K562 (cell line): ENCODE data around the gene TMC5. TPM values are rescaled to one million over a fixed set of nuclear protein-coding genes. Genes with fewer than 3 reads are reported as not detected.

Experiments used
- ATF2 ChIP-seq: sonication (generic); formaldehyde crosslinking; IDR thresholded peaks from 2 replicates; pipeline ENCODE4 v1.8.1; 2022; ENCODE audit warnings: missing genetic modification reagents
- ELF4 ChIP-seq: fragments of 450-650 bp; formaldehyde crosslinking; IDR thresholded peaks from 2 replicates; pipeline ENCODE4 v1.4.0; 2022; ENCODE audit warnings: missing genetic modification characterization
- EP400 ChIP-seq: fragments of 450-650 bp; IDR thresholded peaks from 2 replicates; pipeline ENCODE4 v1.6.1; 2017; ENCODE audit warnings: antibody characterized with exemption, mild to moderate bottlenecking, moderate library complexity
- HLTF ChIP-seq: fragments of 450-650 bp; IDR thresholded peaks from 2 replicates; pipeline ENCODE4 v1.6.1; 2016
- HNRNPUL1 ChIP-seq: fragments of 200-400 bp; formaldehyde crosslinking; IDR thresholded peaks from 2 replicates; pipeline ENCODE4 v1.6.1; 2017; ENCODE audit warnings: low read length
- MAFK ChIP-seq: IDR thresholded peaks from 2 replicates; pipeline ENCODE4 v1.6.1; 2011; ENCODE audit warnings: low read length, improper control_type of control experiment
- MITF ChIP-seq: IDR thresholded peaks from 2 replicates; pipeline ENCODE4 v1.6.1; 2014; ENCODE audit warnings: antibody characterized with exemption
- PBX2 ChIP-seq, 2 experiments: IDR thresholded peaks in 1 of 2; conservative IDR thresholded peaks in 1 of 2; 2 replicates each; pipeline ENCODE4 v1.6.1; 2016; ENCODE audit warnings: low read depth in 2 of 2, mild to moderate bottlenecking in 1 of 2, missing compliant biosample characterization in 1 of 2, missing genetic modification characterization in 1 of 2, moderate library complexity in 1 of 2
- PRDM10 ChIP-seq: fragments of 450-650 bp; IDR thresholded peaks from 2 replicates; pipeline ENCODE4 v1.6.1; 2018; ENCODE audit not compliant: partially characterized antibody
- TRIM24 ChIP-seq, 2 experiments: fragments of 450-650 bp; IDR thresholded peaks; 2 replicates each; pipeline ENCODE4 v1.6.1; 2016
- U2AF1 ChIP-seq: fragments of 200-400 bp; formaldehyde crosslinking; optimal IDR thresholded peaks from 2 replicates; pipeline ENCODE3; 2017; ENCODE audit warnings: mild to moderate bottlenecking, low read depth, low read length, moderate library complexity
- YBX1 ChIP-seq: fragments of 450-650 bp; IDR thresholded peaks from 2 replicates; pipeline ENCODE4 v1.7.1; 2016; ENCODE audit warnings: mild to moderate bottlenecking
- ZBTB34 ChIP-seq: fragments of 250-450 bp; sonication (Bioruptor Pico); IDR thresholded peaks from 2 replicates; pipeline ENCODE4 v1.8.0; 2021; ENCODE audit warnings: mild to moderate bottlenecking, moderate library complexity
- ZFP91 ChIP-seq: sonication (generic); formaldehyde crosslinking; IDR thresholded peaks from 2 replicates; pipeline ENCODE4 v1.8.0; 2022; ENCODE audit warnings: mild to moderate bottlenecking, missing genetic modification reagents
- ZNF282 ChIP-seq: sonication (generic); formaldehyde crosslinking; IDR thresholded peaks from 2 replicates; pipeline ENCODE4 v1.8.1; 2023; ENCODE audit warnings: missing genetic modification reagents
- ZNF408 ChIP-seq: fragments of 250-450 bp; sonication (Bioruptor Pico); IDR thresholded peaks from 2 replicates; pipeline ENCODE4 v1.4.0; 2020; ENCODE audit warnings: low read depth, mild to moderate bottlenecking, moderate library complexity
- polyA plus RNA-seq, 8 experiments: library from polyadenylated mRNA; depleted of rRNA in 4 of 8; stranded (reverse) in 5 of 8; unstranded in 3 of 8; fragments of >200 nt; fragmentation: Nextera tagmentation in 2 of 8; fragmentation: Illumina TruSeq in 1 of 8; extraction: Ambion mirVana in 2 of 8; extraction: Trizol in 1 of 8; gene quantifications; 2 replicates each; pipeline versions ENCODE4 v1.2.1 to v1.2.3, GENCODE V29; 2011 to 2014; ENCODE audit warnings: inconsistent platforms in 1 of 8, missing spikeins in 1 of 8
- total RNA-seq, 7 experiments: library from RNA; depleted of rRNA in 6 of 7; stranded (reverse); fragments of >200 nt in 6 of 7; fragmentation: Illumina TruSeq in 2 of 7; extraction: Trizol in 2 of 7; gene quantifications; 2 replicates each; pipeline versions ENCODE4 v1.2.1 to v1.2.3, GENCODE V29; 2011 to 2021; ENCODE audit warnings: low replicate concordance in 1 of 7

Gene TMC5
- total and polyA plus RNA-seq, 9 of the 15 experiments (the other 6 are each of a cell fraction or from before 2014, with no cell fraction given), result 0.83 to 2.6 (median 1.6) TPM

GRCh38 chr16:19520861-19521331, 103.2 kb downstream of the TMC5 start (continued):
- TF ChIP-seq ZFP91 (CRISPR knock-in tag) (no peak), MAFK (peak; percentile 37; the same call in 1 of the 2 replicates), ZNF282 (no peak), PRDM10 (peak; percentile 62), EP400 (peak; percentile 49; the same call in 1 of the 2 replicates), PBX2 (CRISPR knock-in tag; IDR thresholded peaks at IDR 0.05; ENCODE audit: low read depth) (no peak), PBX2 (tag; conservative IDR thresholded peaks at IDR 0.05; ENCODE audit: low read depth) (peak; percentile 97), MITF (0 out of 2 replicates have a peak, but pooled peaks have one; percentile 56), YBX1 (no peak), HLTF (peak; percentile 15; the same call in 1 of the 2 replicates), U2AF1 (no peak), HNRNPUL1 (no peak), ATF2 (CRISPR knock-in tag) (no peak), ZNF408 (CRISPR knock-in tag) (no peak), ELF4 (CRISPR knock-in tag) (0 out of 2 replicates have a peak, but pooled peaks have one; percentile 9), ZBTB34 (CRISPR knock-in tag) (no peak), TRIM24 (IDR thresholded peaks at IDR 0.05) (peak; percentile 74 to 88; a peak in 3 of 4 replicates)
